Loucy (cell line): ENCODE data around the gene IGF2.

ENCODE experiments used
- H2AFZ ChIP-seq: fragments of 200-600 bp; sonication (generic); 2 replicates; pipeline ENCODE4 v1.6.0; 2016; ENCODE audit warnings: antibody characterized with exemption, mild to moderate bottlenecking, low read length, moderate library complexity
- H3F3A ChIP-seq: fragments of 200-600 bp; 2 replicates; pipeline ENCODE4 v1.6.0; 2016; ENCODE audit warnings: antibody characterized with exemption, low read depth, mild to moderate bottlenecking
- H3K27me3 ChIP-seq: fragments of 200-600 bp; sonication (generic); 2 replicates; pipeline ENCODE4 v1.6.1; 2014; ENCODE audit warnings: low read length, mild to moderate bottlenecking; ENCODE audit not compliant: insufficient read depth, poor library complexity, severe bottlenecking
- H3K36me3 ChIP-seq: fragments of 200-600 bp; sonication (generic); 2 replicates; pipeline ENCODE4 v1.6.1; 2016; ENCODE audit warnings: low read length; ENCODE audit not compliant: insufficient read depth
- H3K4me1 ChIP-seq: fragments of 200-600 bp; sonication (generic); 2 replicates; pipeline ENCODE4 v1.5.1; 2014; ENCODE audit warnings: low read length, mild to moderate bottlenecking; ENCODE audit not compliant: insufficient read depth, poor library complexity, severe bottlenecking
- H3K4me2 ChIP-seq: fragments of 200-600 bp; sonication (generic); 2 replicates; pipeline ENCODE4 v1.6.0; 2014; ENCODE audit warnings: antibody characterized with exemption, low read length, low read depth, mild to moderate bottlenecking; ENCODE audit not compliant: poor library complexity, severe bottlenecking
- H3K4me3 ChIP-seq: fragments of 200-600 bp; sonication (generic); 2 replicates; pipeline ENCODE4 v1.5.1; 2014; ENCODE audit warnings: low read length, mild to moderate bottlenecking, mixed read lengths; ENCODE audit not compliant: poor library complexity, severe bottlenecking
- H3K79me2 ChIP-seq: fragments of 200-600 bp; sonication (generic); 2 replicates; pipeline ENCODE4 v1.6.1; 2014; ENCODE audit warnings: low read length; ENCODE audit not compliant: insufficient read depth
- H3K9ac ChIP-seq: fragments of 200-600 bp; sonication (generic); 2 replicates; pipeline ENCODE4 v1.6.0; 2014; ENCODE audit warnings: mild to moderate bottlenecking, low read depth, low read length, moderate library complexity; ENCODE audit not compliant: poor library complexity, severe bottlenecking
- H3K9me2 ChIP-seq: fragments of 200-600 bp; sonication (generic); replicated peaks from 2 replicates; pipeline ENCODE4 v1.6.1; 2016; ENCODE audit warnings: low read depth, low read length, mixed read lengths
- H3K9me3 ChIP-seq: fragments of 200-600 bp; sonication (generic); 2 replicates; pipeline ENCODE4 v1.6.1; 2014; ENCODE audit warnings: mild to moderate bottlenecking, antibody characterized with exemption, low read length, low read depth; ENCODE audit not compliant: insufficient read depth
- H4K20me1 ChIP-seq: fragments of 200-600 bp; sonication (generic); 2 replicates; pipeline ENCODE4 v1.6.0; 2014; ENCODE audit warnings: antibody characterized with exemption, low read length, mild to moderate bottlenecking; ENCODE audit not compliant: insufficient read depth, poor library complexity, severe bottlenecking
- CTCF ChIP-seq: fragments of 200-600 bp; sonication (generic); conservative IDR thresholded peaks from 2 replicates; pipeline ENCODE4 v1.5.1; 2014; ENCODE audit warnings: mild to moderate bottlenecking, antibody characterized with exemption, low read length
- EZH2phosphoT487 ChIP-seq: fragments of 200-600 bp; IDR thresholded peaks from 2 replicates; pipeline ENCODE4 v1.6.1; 2018; ENCODE audit warnings: antibody characterized with exemption, mild to moderate bottlenecking, moderate library complexity, borderline replicate concordance

IGF2 gene

DNA sequence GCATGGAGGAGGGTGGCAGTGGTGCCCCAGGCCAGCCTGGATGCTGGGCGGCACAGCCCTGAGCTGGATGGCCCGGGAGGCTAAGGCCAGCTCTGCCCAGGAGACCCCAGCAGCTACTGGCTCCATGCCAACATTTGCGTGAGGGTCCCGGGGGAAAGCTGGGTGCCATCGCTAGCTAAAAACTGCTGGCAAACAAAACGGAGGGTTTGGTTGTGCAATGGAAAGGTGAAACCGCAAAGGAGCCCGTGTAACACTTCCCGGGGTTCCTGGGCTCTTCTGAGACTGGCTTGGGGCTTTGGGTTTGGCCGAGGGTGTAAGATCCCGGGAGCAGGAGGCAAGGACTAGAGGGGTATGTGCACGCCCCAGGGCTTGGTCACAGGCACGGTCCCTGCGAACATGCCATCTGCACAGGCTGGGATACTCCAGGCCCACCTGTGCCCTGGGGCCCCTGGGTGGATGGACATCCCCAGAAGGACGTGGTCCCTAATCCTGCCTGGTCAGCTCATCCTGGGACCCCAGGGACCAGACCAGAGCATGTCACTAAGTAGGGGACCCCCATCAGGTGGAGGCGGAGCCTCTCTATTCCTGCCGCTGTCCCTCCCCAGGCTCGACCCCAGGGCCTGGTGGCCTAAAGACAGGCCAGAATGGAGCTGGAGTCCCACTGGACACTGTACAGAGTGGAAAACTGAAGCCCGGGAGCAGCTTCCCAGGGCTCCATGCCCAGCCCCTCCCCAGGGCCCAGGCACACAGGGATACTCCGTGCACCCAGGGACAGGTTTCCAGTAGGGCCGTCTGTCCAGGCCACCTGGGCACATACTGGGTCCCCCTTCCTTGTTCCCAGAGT lies 44.6 kb downstream of the IGF2 start:
- H3F3A ChIP-seq = no peaks in the 10 kb centered on the region
- no peaks in the 10 kb centered on the region for H3K27me3 ChIP-seq
- no peak overlapping the region for H3K4me2 ChIP-seq
- H2AFZ ChIP-seq = no peak overlapping the region
- H3K79me2 ChIP-seq = no peaks in the 10 kb centered on the region
- H3K4me1 ChIP-seq = no peaks in the 10 kb centered on the region
- H3K36me3 ChIP-seq = no peaks in the 10 kb centered on the region
- TF ChIP-seq EZH2phosphoT487 = no peak
- no peak for TF ChIP-seq CTCF
- no peaks in the 10 kb centered on the region for H4K20me1 ChIP-seq
- no peaks in the 10 kb centered on the region for H3K9me2 ChIP-seq
- no peak overlapping the region for H3K4me3 ChIP-seq
- no peak overlapping the region for H3K9ac ChIP-seq
- no peaks in the 10 kb centered on the region for H3K9me3 ChIP-seq

DNA sequence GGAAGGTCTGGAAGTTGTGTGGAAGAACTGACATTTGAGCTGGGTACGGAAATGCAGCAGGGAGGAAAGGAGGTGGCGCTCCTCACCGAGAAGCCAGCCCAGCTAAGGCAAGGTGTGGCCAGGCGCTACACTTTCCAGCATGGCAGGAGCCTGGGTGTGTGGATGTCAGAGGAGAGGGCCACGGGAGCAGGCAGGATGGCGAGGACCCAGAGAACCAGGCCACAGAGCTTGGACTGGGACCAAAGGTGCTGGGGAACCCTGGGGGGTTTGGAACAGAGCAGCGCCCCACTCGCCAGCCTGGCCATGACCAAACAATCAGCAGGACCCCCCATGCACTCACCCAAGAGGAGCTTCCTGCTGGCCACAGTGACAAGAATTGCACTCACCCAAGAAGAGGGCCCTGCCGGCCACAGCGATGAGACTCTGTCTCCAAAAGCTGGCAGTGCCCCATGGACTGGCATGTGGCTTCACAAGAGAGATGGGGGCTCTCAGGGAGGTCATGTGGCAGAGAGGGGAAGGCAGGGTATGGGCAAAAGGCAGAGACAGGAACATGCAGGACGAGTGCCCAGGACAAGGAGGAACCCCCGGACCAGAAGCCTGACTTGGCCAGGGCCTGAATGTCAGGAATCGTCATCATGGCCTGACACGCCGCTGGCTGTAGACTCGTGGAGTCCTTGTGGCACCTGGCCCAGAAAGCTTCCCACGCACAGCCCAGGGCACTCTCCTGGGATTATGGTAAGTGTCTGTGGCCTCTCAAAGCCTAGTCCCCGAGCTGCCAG lies 45.4 kb downstream of the IGF2 start:
- Histone ChIP-seq H3K9me2 (no peaks in the 10 kb centered on the region), H3K79me2 (no peaks in the 10 kb centered on the region), H3K9ac (no peak overlapping the region), H3K27me3 (no peaks in the 10 kb centered on the region), H3K4me2 (no peak overlapping the region), H3K4me1 (no peaks in the 10 kb centered on the region), H2AFZ (no peak overlapping the region), H3K9me3 (no peaks in the 10 kb centered on the region), H4K20me1 (no peaks in the 10 kb centered on the region), H3K36me3 (no peaks in the 10 kb centered on the region), H3F3A (no peaks in the 10 kb centered on the region), H3K4me3 (no peak overlapping the region)
- TF ChIP-seq EZH2phosphoT487 (no peak), CTCF (no peak)

DNA sequence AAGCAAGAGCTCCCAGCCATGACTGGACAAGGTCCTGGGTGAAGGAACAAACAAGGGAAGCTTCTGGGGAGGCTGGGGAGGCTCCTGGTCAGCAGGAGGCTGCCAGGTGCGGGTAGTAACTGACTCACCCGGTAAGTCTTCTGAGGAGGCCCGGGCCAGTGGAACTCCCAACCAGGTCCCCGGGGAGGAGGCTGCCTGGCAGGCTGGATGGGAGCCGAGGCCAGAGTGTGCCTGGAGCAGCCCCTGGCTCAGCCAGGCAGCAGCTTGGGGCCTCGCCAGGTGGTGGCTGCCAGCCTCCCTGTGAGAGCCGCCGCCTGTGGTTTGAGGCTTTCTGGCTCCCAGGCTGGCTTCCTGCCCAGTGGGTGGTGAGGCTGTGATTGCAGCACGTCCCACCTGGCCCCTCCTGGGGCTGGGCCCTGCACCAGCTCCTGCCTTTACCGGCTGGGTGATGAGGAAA lies 46.2 kb downstream of the IGF2 start:
- H3F3A ChIP-seq = no peaks in the 10 kb centered on the region
- no peaks in the 10 kb centered on the region for H3K9me2 ChIP-seq
- no peak overlapping the region for H3K4me3 ChIP-seq
- TF ChIP-seq EZH2phosphoT487 = no peak
- no peak for TF ChIP-seq CTCF
- H3K79me2 ChIP-seq = no peaks in the 10 kb centered on the region
- no peaks in the 10 kb centered on the region for H4K20me1 ChIP-seq
- no peaks in the 10 kb centered on the region for H3K27me3 ChIP-seq
- no peak overlapping the region for H3K4me2 ChIP-seq
- H3K9ac ChIP-seq = no peak overlapping the region
- H3K36me3 ChIP-seq = no peaks in the 10 kb centered on the region
- no peaks in the 10 kb centered on the region for H3K9me3 ChIP-seq
- H3K4me1 ChIP-seq = no peaks in the 10 kb centered on the region
- H2AFZ ChIP-seq = no peak overlapping the region
